ENCODE data around the gene COLQ.
"Not testable (repeated sequence)": the region's sequence is repeated elsewhere in the genome, so short reads cannot be mapped to it uniquely, and the experiment has no call there.

The COLQ gene

GRCh38 chr3:15427182-15427880 is 94.2 kb downstream of the COLQ start, which contains the start of the genes EAF1 and METTL6:
EAF1 (plus strand) TSS chr3:15427598; CDS start chr3:15427780, 182 bp downstream.
METTL6 (minus strand) TSS chr3:15427544; CDS start chr3:15426511, 1,033 bp downstream.
- TF ChIP-seq ZFP30 (CRISPR knock-in tag; IDR thresholded peaks at IDR 0.05) (no peak), CSRNP3 (CRISPR knock-in tag; IDR thresholded peaks at IDR 0.05) (no peak), ZFP3 (CRISPR knock-in tag; IDR thresholded peaks at IDR 0.05) (no peak), ZNF565 (CRISPR knock-in tag; conservative IDR thresholded peaks at IDR 0.05; ENCODE audit: low read depth) (no peak), ISL1 (CRISPR knock-in tag; IDR thresholded peaks at IDR 0.05) (no peak), ESRRG (CRISPR knock-in tag; IDR thresholded peaks at IDR 0.05) (no peak), TOX (CRISPR knock-in tag; IDR thresholded peaks at IDR 0.05; ENCODE audit: borderline replicate concordance) (no peak)
- peak; percentile 94 for ATAC-seq

- TF ChIP-seq ZNF565 (CRISPR knock-in tag; conservative IDR thresholded peaks at IDR 0.05; ENCODE audit: low read depth) (no peak), CREB5 (CRISPR knock-in tag; IDR thresholded peaks at IDR 0.05; ENCODE audit: low read depth) (no peak), PPARA (CRISPR knock-in tag; IDR thresholded peaks at IDR 0.05; ENCODE audit: borderline replicate concordance) (no peak), ZFP3 (CRISPR knock-in tag; IDR thresholded peaks at IDR 0.05) (no peak), ESRRG (CRISPR knock-in tag; IDR thresholded peaks at IDR 0.05) (no peak)
- no peak for ATAC-seq
These were observed 94.9 kb downstream of the COLQ start for GRCh38 chr3:15426579-15427118.

- no peak for ATAC-seq
- TF ChIP-seq ZFP30 (CRISPR knock-in tag; IDR thresholded peaks at IDR 0.05), result no peak
- TF ChIP-seq ZC3H10 (CRISPR knock-in tag; IDR thresholded peaks at IDR 0.05), result no peak
- TF ChIP-seq ZNF70 (CRISPR knock-in tag; IDR thresholded peaks at IDR 0.05), result no peak
- no peak for TF ChIP-seq ESRRG (CRISPR knock-in tag; IDR thresholded peaks at IDR 0.05)
- no peak for TF ChIP-seq TCF4 (CRISPR knock-in tag; IDR thresholded peaks at IDR 0.05; ENCODE audit: borderline replicate concordance)
- TF ChIP-seq PPARA (CRISPR knock-in tag; IDR thresholded peaks at IDR 0.05; ENCODE audit: borderline replicate concordance), result no peak
- TF ChIP-seq ZFP3 (CRISPR knock-in tag; IDR thresholded peaks at IDR 0.05), result no peak
- no peak for TF ChIP-seq PATZ1 (CRISPR knock-in tag; IDR thresholded peaks at IDR 0.05; ENCODE audit: borderline replicate concordance)
- TF ChIP-seq TSHZ2 (CRISPR knock-in tag; IDR thresholded peaks at IDR 0.05), result no peak
- no peak for TF ChIP-seq ISL1 (CRISPR knock-in tag; IDR thresholded peaks at IDR 0.05)
- TF ChIP-seq BACH2 (CRISPR knock-in tag; IDR thresholded peaks at IDR 0.05; ENCODE audit: borderline replicate concordance), result no peak
- no peak for TF ChIP-seq ARNTL (CRISPR knock-in tag; IDR thresholded peaks at IDR 0.05; ENCODE audit: borderline replicate concordance, low read depth)
- TF ChIP-seq ZNF8 (CRISPR knock-in tag; IDR thresholded peaks at IDR 0.05), result no peak
- no peak for TF ChIP-seq CSDC2 (CRISPR knock-in tag; IDR thresholded peaks at IDR 0.05)
- TF ChIP-seq TOX (CRISPR knock-in tag; IDR thresholded peaks at IDR 0.05; ENCODE audit: borderline replicate concordance), result no peak
- no peak for TF ChIP-seq GLIS3 (CRISPR knock-in tag; IDR thresholded peaks at IDR 0.05)
These were observed 100.6 kb downstream of the COLQ start for GRCh38 chr3:15420871-15421270.

- not testable (repeated sequence) for ATAC-seq
These were observed 110.5 kb downstream of the COLQ start for GRCh38 chr3:15410966-15411365.
